ENCODE measurements around the gene XRCC5. TPM values are rescaled to one million over a fixed set of nuclear protein-coding genes. Genes with fewer than 3 reads are reported as not detected.

Gene XRCC5
- total and polyA plus RNA-seq, 2 of the 8 experiments (the other 6 are each of a cell fraction or from before 2014, with no cell fraction given): 308 to 644 TPM

DNA sequence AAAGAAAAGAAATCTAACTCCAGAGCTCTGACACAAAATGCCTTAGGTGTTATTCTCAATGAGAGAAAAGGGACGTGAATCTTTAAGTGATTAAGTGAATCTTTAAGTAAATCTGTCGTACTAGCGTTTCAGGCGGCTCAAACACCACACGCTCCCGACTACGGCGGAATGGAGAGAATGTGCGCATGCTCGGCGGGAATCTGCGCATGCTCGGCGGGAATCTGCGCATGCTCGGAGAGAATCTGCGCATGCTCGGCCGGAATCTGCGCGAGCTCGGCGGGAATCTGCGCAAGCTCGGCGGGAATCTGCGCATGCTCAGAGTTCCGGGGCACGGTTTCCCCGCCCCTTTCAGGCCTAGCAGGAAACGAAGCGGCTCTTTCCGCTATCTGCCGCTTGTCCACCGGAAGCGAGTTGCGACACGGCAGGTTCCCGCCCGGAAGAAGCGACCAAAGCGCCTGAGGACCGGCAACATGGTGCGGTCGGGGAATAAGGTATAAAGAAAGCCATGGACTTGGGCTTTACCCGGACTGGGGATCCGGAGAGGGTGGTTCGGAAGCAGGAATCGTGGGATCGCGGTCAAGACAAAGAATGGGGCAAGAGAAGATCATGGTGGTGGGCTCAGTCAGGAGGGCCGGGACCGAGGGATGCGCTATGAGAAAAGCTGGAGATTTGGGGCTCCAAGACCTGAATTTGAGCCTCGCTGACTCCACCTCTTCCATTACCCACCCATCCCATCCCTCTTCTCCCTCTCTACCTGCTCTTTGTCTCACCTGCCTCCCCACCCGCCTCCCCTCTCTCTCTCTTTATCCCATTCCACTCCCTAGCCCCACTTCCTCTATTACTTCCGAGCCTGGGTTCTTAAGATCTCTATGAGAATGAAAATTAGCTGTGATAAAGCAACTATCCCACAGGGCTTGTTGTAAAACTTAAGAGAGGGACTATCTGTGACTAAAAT, at the start of gene XRCC5 (continued):
- TF ChIP-seq SP4 (IDR thresholded peaks at IDR 0.05; ENCODE audit: low read length) (peak; percentile 90; the same call in 1 of the 2 replicates), SP2 (IDR thresholded peaks at IDR 0.05; ENCODE audit: low read length) (no peak), BCL11A (IDR thresholded peaks at IDR 0.05; ENCODE audit: low read depth in 2 of 2, low read length in 2 of 2) (no peak), CBX8 (IDR thresholded peaks at IDR 0.05; ENCODE audit: borderline replicate concordance, low read depth, low read length) (no peak), CEBPB (IDR thresholded peaks at IDR 0.05; ENCODE audit: low read depth, low read length) (peak; percentile 96), TCF12 (IDR thresholded peaks at IDR 0.05; ENCODE audit: low read depth, low read length) (no peak), EZH2 (IDR thresholded peaks at IDR 0.05; ENCODE audit: low read depth, low read length, severe bottlenecking) (no peak), SP1 (IDR thresholded peaks at IDR 0.05; ENCODE audit: low read depth, low read length) (peak; percentile 15; the same call in 1 of the 2 replicates), KDM5A (IDR thresholded peaks at IDR 0.05; ENCODE audit: low read length) (0 out of 2 replicates have a peak, but pooled peaks have one; percentile 18), KDM1A (IDR thresholded peaks at IDR 0.05; ENCODE audit: borderline replicate concordance, low read length) (no peak), RXRA (IDR thresholded peaks at IDR 0.05; ENCODE audit: insufficient read depth, low read depth, low read length) (no peak), E2F6 (IDR thresholded peaks at IDR 0.05) (peak; percentile 97), FOSL1 (IDR thresholded peaks at IDR 0.05; ENCODE audit: insufficient read depth, low read depth, low read length) (peak; percentile 61; the same call in 1 of the 2 replicates), POU5F1 (IDR thresholded peaks at IDR 0.05; ENCODE audit: low read depth, low read length) (no peak), SIN3A (conservative IDR thresholded peaks at IDR 0.05 in 1 of 2, IDR thresholded peaks at IDR 0.05 in 1 of 2; ENCODE audit: low read depth in 1 of 2, low read length in 2 of 2) (peak; percentile 54 to 75; a peak in 3 of 4 replicates), TEAD4 (IDR thresholded peaks at IDR 0.05; ENCODE audit: low read depth, low read length) (peak; percentile 98), RFX5 (IDR thresholded peaks at IDR 0.05; ENCODE audit: borderline replicate concordance, low read depth, low read length) (no peak), KDM4A (IDR thresholded peaks at IDR 0.05; ENCODE audit: low read depth, low read length, severe bottlenecking) (peak; percentile 63), EGR1 (IDR thresholded peaks at IDR 0.05; ENCODE audit: borderline replicate concordance, low read depth, low read length) (peak; percentile 90), EP300 (IDR thresholded peaks at IDR 0.05; ENCODE audit: borderline replicate concordance in 1 of 2, low read depth in 2 of 2, low read length in 2 of 2) (no peak; a peak in 1 of 3 replicates), SAP30 (IDR thresholded peaks at IDR 0.05; ENCODE audit: insufficient read depth, insufficient replicate concordance, low read length) (peak; percentile 21)
- TF ChIP-seq, protein P1, sequence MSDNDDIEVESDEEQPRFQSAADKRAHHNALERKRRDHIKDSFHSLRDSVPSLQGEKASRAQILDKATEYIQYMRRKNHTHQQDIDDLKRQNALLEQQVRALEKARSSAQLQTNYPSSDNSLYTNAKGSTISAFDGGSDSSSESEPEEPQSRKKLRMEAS (IDR thresholded peaks at IDR 0.05): peak; percentile 96

Measured in H1 (cell line).